SU-DHL-6 (cell line): ENCODE data around the gene SRSF5.

Source experiments
- EZH2phosphoT487 ChIP-seq: fragments of 200-600 bp; sonication (generic), shearing (Covaris generic); conservative IDR thresholded peaks from 2 replicates; pipeline ENCODE4 v1.6.1; 2018; ENCODE audit warnings: mild to moderate bottlenecking, antibody characterized with exemption, low read length, moderate library complexity, mixed read lengths
- TF ChIP-seq, protein P1 (sequence below): fragments of 200-600 bp; sonication (generic); IDR thresholded peaks from one replicate; pipeline ENCODE4 v1.5.1; 2017; ENCODE audit warnings: antibody characterized with exemption, mild to moderate bottlenecking, low read length, moderate library complexity; ENCODE audit not compliant: insufficient read depth, poor library complexity, severe bottlenecking

DNA sequence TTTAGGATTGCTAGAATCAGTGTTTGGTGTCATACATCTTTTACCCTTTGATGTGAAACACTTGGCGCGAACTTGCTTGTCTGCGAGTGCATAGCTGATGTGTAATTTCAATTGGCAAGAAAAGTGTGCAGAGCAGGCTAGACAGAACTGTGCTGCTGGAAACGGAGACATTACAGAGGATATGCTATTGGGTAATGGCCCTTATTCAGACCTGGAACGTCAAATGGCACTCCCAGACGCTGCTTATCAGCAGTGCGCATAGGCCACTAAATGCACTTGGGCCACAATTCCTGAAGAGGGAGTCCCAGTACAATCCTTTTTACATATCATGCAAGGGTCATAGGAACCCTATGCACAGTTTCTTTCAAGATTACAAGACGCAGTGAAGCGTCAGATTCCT, 45.8 kb downstream of the SRSF5 start:
- TF ChIP-seq, protein P1, sequence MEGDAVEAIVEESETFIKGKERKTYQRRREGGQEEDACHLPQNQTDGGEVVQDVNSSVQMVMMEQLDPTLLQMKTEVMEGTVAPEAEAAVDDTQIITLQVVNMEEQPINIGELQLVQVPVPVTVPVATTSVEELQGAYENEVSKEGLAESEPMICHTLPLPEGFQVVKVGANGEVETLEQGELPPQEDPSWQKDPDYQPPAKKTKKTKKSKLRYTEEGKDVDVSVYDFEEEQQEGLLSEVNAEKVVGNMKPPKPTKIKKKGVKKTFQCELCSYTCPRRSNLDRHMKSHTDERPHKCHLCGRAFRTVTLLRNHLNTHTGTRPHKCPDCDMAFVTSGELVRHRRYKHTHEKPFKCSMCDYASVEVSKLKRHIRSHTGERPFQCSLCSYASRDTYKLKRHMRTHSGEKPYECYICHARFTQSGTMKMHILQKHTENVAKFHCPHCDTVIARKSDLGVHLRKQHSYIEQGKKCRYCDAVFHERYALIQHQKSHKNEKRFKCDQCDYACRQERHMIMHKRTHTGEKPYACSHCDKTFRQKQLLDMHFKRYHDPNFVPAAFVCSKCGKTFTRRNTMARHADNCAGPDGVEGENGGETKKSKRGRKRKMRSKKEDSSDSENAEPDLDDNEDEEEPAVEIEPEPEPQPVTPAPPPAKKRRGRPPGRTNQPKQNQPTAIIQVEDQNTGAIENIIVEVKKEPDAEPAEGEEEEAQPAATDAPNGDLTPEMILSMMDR, result no peak
- no peak for TF ChIP-seq EZH2phosphoT487
